Activated CD8-positive, alpha-beta memory T cell treated with anti-CD3 and anti-CD28 coated beads for 4 hours (primary cell): Measurements from ENCODE around the gene RTTN.

ENCODE experiments used
- DNase-seq, 2 donors: peaks; one replicate each; pipeline ENCODE4 v3.0.0-alpha.2; 2020; ENCODE audit warnings: low read depth in 2 of 2

Gene RTTN

DNA sequence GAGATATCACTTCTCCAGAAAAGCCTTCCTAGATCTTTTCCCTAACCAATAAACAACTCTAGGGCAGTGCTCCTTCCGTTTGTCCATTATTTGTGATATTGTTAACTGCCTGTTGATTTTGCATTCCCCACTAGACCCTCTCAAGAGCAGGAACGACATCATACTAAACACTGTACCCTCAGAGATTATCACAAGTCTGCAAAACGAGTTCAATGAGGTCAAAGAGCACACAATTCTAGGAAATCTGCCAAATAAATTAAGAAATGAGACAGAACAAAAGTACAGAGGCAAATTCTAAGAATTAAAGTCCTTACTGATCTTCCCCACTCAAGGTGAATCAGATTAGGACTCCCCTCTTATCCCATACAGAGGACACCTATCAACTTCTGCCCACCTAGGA is 7.6 kb downstream of the RTTN start:
- DNase-seq: no peak

DNA sequence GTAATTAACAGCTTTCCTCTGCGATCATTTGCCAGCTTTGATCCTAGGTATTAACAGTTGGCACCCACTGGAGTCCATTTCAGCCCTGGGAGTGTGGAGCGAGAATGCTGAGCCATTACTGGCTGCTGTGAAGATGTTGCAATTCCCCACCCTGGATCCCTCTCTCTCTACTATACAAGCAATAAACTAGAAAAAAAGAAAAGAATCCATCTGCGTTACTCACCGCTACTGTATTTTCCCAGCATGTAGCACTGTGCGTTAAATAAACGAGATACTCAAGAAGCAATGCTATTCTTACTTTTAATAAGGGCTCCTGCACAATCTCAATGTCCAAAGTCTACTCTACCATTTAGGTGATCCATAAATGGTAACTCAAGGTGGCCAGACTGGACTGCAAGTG is 8.5 kb downstream of the RTTN start:
- no peak for DNase-seq

GRCh38 chr18:70195852-70196434 is 9.5 kb downstream of the RTTN start:
- no peak for DNase-seq

GRCh38 chr18:70195014-70195614 is 10.4 kb downstream of the RTTN start:
- DNase-seq: no peak

DNA sequence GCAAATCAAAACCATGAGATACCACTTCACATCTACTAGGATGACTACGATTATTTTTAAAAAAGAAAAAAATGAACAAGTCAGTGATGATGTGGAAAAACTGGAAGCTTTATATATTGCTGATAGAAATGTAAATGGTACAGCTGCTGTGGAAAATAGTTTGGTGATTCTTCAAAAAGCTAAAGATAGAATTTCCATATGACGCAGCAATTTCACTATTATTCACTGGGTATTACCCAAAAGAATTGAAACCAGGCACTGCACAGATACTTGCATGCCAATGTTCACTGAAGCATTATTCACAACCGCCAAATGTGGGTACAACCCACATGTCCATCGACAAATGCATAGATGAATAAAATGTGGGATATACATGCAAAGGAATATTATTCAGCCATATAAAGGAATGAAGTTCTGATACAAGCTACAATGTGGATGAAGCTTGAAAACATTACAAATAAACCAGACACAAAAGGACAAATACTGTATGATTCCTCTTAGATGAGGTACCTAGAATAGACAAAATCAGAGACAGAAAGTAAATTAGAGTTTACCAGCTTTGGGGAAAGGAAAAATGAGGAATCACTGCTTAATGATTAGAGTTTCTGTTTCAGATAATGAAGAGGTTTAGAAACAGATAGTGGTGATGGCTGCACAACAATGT is 11.1 kb downstream of the RTTN start:
- no peak for DNase-seq

DNA sequence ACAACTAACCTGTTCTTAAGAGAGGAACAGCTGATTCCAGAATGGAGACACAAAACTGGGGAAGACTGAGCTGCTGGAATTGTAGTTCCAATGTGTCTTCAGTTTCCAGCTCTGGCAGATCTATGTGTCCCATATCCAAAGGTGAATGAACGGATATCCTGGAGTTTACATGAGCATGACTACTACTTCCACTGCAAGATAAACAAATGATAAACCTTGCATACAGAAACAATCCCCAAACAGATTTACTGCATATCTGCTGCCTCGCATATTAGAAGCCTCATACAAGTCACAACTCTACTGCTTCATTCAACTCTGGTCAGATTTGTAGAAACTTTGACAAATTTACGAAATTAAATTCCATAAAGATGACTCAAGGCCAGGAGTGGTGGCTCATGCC is 15.0 kb downstream of the RTTN start:
- no peak for DNase-seq

DNA sequence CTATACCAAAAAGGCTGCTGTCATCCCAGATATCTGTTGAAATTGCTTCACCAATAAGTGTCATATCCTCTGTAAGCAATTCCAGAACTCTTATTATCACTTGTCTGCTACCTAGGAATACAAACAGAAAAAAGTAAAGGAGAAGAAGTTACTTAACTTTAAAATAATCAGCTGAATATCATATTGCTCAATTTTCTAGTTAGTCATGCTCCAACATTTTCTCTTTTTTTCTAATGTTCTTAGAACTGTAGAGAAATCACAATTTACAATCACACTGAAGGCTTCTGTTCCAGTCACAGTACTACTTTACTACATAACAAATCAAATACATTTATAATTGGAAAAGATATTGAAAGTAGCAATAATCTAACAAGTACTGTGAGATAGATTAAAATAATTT is 17.4 kb downstream of the RTTN start:
- DNase-seq: no peak

- DNase-seq: no peak
Observed at GRCh38 chr18:70183441-70183840, 22.0 kb downstream of the RTTN start.

GRCh38 chr18:70182548-70182947 is 22.9 kb downstream of the RTTN start:
- no peak for DNase-seq

GRCh38 chr18:70181725-70182124 is 23.8 kb downstream of the RTTN start:
- no peak for DNase-seq

GRCh38 chr18:70181015-70181414 is 24.5 kb downstream of the RTTN start:
- DNase-seq: no peak

DNA sequence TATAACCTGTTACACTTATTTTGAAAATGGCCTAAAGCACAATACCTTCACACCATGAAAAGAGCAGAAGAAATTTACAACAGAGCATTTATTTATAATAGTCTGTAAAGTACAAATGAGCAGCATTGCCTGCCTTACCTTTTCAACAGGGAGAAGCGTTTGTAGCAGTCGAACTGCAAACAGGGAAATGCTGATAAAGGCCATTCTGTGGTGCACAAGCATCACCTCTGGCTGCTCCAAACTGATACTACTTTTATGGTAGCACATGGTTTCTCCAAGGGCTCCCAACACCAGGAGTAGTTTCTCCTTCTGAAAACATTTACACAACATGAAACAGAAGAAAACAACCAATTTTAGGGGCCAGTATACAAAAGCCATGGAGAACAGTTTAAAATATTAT is 28.9 kb downstream of the RTTN start:
- no peak for DNase-seq

GRCh38 chr18:70175216-70175615 is 30.3 kb downstream of the RTTN start:
- no peak for DNase-seq

GRCh38 chr18:70172225-70172624 is 33.3 kb downstream of the RTTN start:
- no peak for DNase-seq

GRCh38 chr18:70169747-70170146 is 35.7 kb downstream of the RTTN start:
- no peak for DNase-seq

DNA sequence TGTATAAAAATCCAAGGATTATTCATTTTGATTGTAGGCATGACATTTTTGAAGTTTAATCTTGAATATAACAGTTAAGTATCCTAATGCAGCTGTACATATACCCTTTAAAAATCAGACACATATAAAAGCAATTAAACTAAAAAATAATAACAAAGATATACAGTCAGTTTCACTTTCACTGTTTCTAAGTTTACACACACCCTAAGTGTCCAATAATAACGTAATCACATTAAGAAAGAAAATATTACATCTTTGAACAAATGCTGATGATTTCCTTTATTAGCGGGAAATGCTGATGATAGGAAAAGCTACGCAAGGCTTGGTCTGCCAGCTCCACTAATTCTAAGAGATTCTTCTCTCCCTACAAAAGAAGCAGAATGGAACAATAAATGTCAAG is 38.8 kb downstream of the RTTN start:
- no peak for DNase-seq

DNA sequence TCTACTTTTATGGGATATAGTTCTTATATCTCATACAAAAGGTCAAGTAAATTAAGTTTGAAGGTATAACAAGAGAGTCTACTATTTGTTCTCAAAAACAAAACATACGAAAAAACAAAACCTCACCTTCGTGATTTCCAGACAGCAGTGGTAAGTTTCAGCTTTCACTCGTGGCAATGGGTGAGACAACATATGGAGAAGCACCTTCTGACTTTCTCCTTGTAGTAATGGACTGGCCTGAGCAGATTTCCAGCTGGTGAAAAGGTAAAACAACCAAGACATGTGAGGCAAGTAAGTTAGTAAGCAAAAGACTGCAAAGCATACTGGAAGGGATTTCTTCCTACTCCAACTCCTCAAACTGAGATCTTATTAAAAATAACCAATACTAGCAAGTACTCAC is 39.6 kb downstream of the RTTN start:
- no peak for DNase-seq

DNA sequence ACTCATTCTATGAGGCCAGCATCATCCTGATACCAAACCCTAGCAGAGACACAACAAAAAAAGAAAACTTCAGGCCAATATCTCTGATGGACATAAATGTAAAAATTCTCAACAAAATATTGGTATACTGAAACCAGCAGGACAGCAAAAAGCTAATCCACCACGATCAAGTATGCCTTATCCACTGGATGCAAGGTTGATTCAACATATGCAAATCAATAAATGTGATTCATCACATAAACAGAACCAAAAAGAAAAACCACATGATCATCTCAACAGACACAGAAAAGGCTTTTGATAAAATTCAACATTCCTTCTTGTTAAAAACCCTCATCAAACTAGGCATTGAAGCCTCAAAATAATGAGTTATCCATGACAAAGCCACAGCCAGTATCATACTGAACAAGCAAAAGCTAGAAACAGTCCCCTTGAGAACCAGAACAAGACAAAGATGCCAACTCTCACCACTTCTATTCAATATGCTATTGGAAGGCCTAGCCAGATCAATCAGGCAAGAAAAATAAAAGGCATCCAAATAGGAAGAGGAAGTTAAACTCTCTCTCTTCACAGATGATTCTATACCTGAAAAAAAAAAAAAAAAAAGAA is 45.3 kb downstream of the RTTN start:
- no peak for DNase-seq

DNA sequence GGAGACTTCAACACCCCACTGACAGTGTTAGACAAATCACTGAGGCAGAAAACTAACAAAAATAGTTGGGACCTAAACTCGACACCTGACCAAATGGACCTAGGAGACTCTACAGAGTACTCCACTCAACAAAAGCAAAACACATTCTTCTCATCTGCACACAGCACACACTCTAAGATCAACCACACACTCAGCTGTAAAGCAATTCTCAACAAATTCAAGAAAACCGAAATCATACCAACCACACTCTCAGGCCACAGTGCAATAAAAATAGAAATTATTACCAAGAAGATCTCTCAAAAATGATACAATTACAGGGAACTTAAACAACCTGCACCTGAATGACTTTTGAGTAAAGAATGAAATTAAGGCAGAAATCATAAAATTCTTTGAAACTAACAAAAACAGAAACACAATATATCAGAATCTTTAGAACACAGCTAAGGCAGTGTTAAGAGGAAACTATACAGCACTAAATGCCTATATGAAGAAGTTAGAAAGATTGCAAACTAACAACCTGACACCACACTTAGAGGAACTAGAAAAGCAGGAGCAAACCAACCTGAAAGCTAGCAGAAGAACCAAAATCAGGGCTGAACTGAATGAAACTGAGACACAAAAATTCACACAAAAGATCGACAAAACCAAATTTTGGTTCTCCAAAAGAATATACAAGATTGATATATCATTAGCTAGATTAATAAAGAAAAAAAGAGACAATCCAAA is 46.3 kb downstream of the RTTN start:
- no peak for DNase-seq

- DNase-seq: no peak
Observed at GRCh38 chr18:70156886-70157285, 48.6 kb downstream of the RTTN start.

GRCh38 chr18:70154591-70155194 is 50.8 kb downstream of the RTTN start:
- no peak for DNase-seq

- DNase-seq: no peak
Observed at GRCh38 chr18:70151614-70152013, 53.9 kb downstream of the RTTN start.
